EL (cell line): ENCODE results near the gene ST6GALNAC6.

Experiments used
- DNase-seq: peaks from one replicate; pipeline ENCODE4 v3.0.0-alpha.2; 2016

The ST6GALNAC6 gene

DNA sequence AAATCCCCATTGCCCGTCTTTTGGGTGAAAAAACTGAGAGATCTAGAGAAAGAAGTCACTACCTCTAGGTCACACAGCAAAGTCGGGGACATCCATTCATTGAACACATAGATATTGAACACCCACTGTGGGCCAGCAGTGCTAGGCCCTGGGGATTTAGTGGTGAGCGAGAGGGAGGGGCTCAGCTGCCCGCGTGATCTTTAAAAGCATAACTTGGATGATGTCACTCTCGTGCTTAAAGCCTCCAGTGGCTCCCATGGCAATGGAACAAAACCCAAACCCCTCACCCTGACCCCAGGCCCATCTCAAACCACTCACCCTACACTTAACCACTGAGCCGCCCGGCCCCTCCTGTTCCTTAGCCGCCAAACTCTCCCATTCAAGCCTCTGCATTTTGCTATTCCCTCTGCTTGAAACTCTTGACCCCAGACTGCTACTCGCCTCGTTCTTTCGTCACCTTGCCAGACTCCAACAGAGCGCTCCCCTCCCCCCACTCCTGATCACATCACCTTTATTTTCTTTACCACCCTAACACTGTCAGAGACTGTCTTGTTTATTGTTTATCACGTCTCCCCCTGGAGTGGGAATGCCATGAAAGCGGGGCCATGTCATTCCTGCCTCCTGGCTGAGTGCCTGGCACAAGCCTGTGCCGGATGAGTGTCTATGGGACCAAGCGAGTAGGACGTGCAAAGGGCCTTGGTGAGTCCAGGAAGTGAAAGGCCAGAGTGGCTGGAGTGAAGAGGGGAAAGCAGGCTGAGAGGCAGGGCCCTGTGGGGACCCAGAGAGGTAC lies 31.9 kb upstream of the ST6GALNAC6 start:
- peak; percentile 83 for DNase-seq

DNA sequence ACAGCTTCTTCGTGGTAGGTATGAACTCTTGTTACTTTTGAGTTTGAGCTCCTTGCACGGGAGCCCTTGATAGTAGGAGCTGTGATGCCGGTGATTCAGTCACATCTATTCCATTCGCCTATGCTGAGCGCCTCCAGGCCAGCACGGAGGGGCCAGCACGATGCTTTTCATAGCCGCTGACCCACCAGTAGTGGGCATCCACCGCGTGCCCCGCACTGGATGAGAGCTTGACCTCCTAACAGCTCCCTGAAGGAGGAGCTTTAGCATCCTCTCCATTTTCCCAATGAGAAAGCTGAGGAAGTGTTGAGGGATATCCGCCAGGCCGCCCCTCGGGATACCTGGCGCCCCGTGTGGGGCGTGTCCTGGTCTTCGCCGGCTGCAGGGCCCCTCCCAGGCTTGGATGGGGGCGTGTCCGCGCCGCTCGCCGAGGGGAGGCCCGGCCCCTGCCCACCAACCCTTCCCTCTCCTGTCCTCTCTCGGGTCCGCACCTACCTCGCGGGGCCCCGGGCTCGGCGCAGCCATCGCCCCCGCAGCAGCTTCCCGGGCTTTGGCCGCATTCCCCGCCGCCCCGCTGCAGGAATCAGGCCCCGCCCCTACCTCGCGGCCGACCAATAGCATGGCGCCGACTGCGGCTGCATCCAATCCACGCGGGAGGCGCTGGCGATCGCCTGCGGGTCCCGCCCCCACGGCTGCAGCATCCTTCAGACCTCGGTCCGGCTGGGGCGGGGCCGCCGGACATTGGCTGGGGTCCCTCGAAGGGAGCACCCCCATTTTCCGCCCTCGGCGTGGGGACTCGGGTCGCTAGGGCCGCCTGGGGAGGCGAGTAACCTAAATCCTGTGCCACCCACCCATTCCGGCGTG lies 31.1 kb upstream of the ST6GALNAC6 start, which contains the start of gene PIP5KL1:
Gene PIP5KL1, minus strand, starts transcription at position 547 of the 861 bp plus-strand sequence. Its CDS starts 25 bp downstream, at position 522.
- peak; percentile 90 for DNase-seq

GRCh38 chr9:127929625-127929979 lies 30.2 kb upstream of the ST6GALNAC6 start:
- no peak for DNase-seq

DNA sequence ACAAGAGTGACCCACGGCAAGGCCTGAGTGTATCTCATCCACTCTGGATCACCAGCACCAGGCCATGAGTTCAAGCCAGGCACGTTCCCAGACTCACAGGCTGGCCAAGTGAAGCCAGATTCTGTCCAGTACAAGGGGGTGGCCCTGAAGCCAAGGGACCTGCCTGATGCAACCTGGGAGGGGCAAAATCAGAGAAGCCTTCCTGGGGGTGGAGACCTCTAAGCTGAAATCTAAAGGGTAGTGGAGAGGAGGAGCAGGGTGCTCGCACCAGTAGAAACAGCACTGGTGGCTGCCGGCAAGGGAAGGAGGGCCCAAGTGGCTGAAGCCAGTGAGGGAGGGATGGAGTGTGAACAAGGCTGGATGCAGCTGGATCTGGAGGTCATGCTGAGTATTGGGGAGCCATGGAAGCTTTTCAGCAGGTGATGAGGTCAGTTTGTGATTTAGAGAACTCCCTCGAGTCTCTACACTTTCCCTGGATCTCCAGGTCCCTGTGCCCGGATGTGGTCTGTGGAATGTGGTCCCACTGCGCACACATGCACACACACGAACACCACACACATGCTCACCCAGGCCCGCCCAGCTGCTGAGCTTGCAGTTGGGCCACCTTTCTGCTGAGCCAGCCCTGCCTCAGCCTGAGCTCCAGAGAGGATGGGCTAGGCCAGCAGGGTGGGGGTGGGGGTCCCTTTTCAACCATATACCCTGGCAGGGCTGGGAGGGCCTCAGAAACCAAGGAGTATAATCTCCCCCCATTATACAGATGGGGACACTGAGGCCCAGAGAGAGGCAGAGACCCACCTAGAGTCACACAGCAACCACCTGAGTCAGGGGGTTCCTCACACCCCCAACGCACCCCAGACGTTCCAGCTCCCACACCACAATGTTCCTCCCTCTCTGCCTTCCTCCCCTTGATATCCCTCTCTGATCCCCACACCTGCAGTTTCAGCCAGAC lies 29.5 kb upstream of the ST6GALNAC6 start:
- peak; percentile 32 for DNase-seq

DNA sequence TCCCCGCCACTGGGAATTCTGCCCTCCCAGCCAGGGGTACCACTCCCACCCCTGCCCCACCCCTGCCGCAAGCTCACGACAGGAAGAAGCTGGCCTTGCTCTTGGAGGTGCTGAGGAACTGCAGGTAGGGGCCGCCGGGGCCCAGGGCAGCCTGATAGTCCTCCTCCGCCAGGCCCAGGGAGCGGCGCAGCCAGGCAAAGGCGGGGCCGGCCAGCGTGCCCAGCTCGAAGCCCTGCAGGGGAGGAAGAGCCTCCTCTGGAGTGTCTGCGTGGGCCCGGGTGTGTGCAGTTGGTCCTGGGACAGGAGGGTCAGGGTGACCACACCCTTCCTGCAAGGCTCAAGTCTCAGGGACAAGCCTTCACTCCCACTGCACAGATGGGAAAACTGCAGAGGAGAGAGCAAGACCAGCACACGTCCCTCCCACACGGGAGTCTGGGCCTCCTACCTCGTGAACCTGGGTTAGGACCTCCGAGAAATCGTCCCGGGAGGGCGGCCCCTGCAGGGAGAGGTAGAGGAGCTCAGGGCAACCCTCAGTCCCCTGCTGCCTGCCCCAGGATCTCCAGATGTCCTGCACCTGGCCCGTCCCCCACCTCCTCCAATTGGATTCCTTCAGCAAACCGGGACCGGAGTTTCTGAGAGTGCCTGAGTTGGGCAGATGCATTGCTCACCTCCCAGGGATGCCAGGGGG lies 28.7 kb upstream of the ST6GALNAC6 start:
- no peak for DNase-seq

DNA sequence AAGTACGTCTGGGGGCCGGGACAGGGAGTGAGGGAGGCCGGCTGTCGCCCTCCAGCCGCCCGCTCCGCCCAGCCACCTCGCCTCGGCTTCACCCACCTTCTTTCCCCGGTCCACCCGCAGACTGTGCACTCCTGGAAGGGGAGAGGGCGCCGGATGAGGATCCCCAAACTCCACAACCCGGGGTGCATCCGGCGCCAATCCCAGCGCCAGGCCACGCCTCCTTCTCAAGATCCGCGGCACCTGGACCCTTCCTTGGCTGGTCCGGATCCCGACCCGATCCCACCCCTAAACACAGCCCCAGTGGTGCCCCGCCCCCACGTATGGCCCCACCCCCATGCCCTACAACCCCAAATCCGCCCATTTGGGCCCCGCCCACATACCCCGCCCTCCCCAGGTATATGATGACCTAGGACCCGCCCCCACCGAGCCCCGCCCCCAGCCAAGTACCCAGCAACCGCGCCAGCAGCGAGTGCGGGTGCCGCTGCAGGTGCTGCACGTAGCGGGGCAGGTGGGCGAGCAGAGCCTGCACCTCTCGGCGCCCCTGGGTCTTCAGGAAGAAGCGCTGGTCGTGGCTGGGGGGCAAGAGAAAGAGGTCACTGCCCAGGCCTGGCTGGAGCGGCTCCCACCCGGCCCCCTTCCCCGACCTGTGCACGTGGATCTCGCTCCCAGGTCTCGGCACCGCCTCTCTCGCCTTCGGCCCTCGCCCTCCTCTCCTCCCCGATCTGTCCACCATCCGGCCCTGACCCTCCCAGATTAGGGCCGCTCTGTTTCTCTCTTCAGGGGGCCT lies 28.0 kb upstream of the ST6GALNAC6 start:
- DNase-seq = no peak

DNA sequence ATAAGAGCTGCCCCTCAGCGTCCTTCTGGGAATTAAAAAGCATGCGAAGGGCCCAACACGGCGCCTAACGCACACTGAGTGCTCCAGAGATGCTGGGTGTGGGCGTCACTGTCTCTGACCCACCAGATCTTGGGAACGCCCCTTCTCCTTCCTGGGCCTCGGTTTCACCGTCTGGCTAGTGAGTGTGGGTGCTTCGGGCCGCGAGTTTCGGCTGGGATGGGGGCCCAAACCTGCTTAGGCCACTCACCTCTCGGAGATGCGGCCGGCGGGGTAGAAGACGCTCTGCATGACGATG lies 27.4 kb upstream of the ST6GALNAC6 start:
- DNase-seq = no peak

DNA sequence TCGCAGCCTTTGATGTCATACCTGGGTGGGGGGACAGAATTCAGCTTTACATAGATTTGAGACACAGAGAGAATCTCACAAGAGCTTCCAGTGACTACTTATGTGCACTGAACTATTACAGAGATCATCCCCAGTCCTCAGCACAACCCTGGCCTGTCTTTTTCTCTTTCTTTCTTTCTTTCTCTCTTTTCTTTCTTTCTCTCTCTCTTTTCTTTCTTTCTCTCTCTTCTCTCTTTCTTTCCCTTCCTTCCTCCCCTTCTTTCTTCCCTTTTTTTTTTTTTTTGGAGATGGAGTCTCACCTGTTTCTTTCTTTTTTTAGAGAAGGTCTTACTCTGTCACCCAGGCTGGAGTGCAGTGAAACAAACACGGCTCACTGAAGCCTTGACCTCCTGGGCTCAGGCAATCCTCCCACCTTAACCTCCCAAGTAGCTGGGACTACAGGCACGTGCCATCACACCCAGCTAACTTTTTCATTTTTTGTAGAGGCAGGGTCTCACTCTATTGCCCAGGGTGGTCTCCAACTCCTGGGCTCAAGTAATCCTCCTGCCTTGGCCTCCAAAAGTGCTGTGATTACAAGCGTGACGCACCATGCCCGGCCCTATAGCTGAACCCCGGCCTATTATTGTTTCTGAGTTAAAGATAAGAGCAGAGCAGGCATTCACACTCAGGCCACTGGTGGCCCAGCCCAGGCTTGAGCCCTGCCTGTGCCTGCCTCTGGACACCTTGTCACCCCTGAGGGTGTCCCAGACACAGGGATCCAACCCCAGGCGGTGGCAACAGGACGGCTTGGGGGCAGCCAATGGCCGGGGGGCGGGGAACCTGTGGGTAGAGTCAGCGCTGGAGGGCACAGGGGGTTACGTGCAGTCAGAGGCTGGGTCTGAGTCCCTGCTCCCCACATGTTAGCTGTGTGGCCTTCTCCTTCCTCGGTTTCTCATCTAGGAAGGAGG lies 26.8 kb upstream of the ST6GALNAC6 start:
- no peak for DNase-seq

DNA sequence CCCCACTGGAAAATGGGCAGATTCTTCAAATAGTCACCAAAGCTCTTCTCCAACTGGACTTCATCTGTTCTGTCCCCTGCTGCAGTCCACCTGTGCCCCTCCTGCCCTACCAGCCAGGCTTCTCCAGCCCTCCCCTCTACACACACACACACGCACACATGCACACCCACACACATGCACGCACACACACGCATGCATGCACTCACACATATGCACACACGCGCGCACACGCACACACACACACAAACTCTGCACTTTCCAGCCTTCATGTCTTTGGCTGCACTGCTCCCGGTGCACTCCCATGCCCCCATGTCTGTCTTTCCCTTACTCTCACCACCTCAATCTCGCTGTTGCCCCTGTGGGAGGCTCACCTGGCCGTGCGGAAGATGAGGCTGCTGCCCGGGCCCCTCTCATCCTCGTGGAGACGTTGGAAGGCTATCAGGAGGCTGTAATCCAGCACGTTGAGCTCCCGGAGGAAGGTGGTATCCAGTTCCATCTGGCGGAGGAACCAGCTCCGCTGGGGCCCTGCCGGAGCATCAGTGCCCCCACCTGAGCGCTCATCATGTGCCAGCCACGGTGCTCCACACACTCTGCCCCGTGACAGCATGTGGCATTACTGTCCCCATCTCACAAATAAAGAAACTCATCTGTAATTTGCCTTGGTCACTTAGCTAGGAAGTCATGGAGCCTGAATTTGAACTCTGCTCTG lies 25.5 kb upstream of the ST6GALNAC6 start:
- DNase-seq = no peak

DNA sequence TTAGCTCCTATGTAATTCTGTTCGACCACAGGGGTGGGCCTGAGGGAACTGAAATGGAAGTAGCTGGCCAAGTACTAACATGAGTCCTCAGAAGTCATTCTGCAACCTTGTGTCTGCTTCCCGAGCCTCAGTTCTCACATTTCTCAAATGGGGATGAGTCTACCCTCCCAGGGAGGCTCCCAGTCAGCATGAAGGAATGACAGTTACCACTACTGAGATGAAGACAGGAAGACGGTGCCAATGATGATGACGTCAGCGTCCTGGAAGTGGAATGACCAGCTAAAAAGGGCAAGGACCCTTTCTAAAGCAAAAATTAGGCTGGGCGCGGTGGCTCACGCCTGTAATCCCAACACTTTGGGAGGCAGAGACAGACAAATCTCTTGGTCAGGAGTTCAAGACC lies 24.4 kb upstream of the ST6GALNAC6 start:
- DNase-seq = peak; percentile 99

DNA sequence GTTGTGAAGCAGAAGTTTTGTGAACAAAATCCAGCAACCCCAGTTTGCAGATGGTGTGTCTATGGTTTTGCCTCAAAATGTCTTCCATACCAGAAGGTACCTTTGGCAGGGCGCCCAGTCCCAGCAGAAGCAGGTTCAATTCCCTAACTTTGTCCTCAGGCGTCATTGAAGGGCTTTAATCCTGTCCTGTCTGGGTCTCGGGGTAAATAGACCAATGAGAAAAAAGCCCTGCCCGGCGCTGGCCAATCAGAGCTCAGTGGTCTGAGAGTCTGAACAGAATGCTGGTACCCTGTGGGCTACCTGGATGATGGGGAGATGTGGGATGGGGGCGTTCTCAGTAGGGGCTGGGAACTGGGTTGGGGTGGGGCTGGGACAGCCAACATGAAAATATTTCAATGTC lies 23.6 kb upstream of the ST6GALNAC6 start:
- DNase-seq = no peak

GRCh38 chr9:127921557-127922120 lies 22.2 kb upstream of the ST6GALNAC6 start:
- DNase-seq = peak; percentile 59

- DNase-seq = no peak
These were observed 21.4 kb upstream of the ST6GALNAC6 start for GRCh38 chr9:127920794-127921193.

DNA sequence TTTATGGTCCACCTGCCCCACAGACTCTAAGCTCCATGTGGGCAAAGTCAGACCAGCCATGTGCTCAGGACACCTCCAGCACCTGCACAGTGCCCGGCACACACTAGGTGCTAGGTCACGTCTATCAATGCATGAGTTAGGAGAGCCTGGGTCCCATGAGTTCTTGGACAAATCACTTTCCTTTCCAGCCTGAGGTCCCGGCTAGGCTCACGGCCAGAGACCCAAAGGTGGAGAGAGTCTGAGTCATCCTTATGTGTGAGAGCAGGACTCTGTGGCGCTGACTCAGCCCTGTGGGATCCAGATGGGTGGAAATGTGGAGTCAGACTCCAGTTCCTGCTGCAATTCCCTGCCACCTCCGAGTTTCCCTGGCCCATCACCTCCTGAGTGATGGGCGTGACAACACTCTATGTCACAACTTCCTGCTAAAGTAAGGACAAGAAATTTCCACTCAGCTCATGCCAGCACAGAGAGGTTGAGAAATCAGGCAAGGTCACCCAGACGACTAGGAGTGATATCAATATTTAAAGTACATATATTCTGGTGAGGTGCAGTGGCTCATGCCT lies 19.9 kb upstream of the ST6GALNAC6 start:
- DNase-seq = peak; percentile 99

DNA sequence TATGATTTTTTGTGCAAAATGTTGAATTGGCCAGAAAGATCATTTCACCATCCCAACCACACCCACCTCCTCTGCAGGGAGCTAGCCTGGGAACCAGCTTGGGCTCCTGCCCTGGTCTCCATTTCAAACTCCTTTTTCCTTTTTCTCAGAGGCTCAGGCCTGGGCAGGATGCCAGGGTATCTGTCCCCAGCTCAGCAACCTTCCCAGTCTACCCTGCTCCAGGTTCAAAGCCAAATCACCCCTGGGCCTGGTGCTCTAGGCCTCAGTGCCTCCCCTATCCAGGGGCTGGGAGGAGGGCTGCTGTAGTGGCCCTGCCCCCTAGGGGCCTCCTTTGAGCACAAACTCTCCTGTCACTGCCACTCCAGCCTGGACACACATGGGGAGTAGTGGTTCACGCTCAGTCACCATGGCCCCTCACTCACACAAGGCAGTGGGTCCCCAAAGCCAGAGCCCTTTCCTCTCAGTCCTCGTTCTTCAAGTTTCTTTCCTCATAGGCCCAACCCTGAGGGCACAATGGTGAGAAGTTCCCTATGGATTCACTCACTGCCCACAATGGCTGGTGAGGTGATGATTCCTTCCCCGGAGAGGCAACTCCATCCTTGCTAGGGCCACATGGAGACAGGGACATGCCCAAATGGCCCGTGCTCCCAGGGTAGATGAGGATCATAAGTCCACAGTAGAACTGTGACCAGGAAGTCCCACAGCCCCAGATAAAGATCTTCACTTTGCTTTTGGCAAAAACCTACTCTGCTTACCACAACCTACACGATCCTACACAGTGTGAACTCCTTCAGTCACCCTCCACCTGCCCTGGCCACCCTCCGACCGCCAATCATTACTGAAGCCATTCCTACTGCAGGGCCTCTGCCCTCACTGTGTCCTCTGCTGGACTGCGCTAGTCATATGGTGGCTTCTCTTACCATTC lies 19.0 kb upstream of the ST6GALNAC6 start:
- peak; percentile 35 for DNase-seq

- no peak for DNase-seq
These were observed 18.2 kb upstream of the ST6GALNAC6 start for GRCh38 chr9:127917603-127918002.

- DNase-seq = peak; percentile 91
These were observed 17.5 kb upstream of the ST6GALNAC6 start, which contains the start of gene ST6GALNAC4 for GRCh38 chr9:127916720-127917581. TSS of gene ST6GALNAC4 (minus strand) at chr9:127917041. CDS start at chr9:127916419, 622 bp downstream.
